HG03103 (cell line): ENCODE measurements around the gene PELI1.
"Not testable (repeated sequence)": the region's sequence is repeated elsewhere in the genome, so short reads cannot be mapped to it uniquely, and the experiment has no call there.

Experiments
- ATAC-seq: cut with Tn5 transposase; IDR thresholded peaks from one replicate; pipeline ENCODE4 v1.9.1; 2021; ENCODE audit warnings: low read depth; ENCODE audit not compliant: unreplicated experiment

The PELI1 gene

GRCh38 chr2:64126601-64127000, 17.6 kb downstream of the PELI1 start:
- ATAC-seq, result no peak

GRCh38 chr2:64124571-64124970, 19.6 kb downstream of the PELI1 start:
- ATAC-seq, result no peak

- no peak for ATAC-seq
These were observed 20.1 kb downstream of the PELI1 start for GRCh38 chr2:64124168-64124567.

GRCh38 chr2:64123740-64124139, 20.5 kb downstream of the PELI1 start:
- no peak for ATAC-seq

- ATAC-seq, result no peak
These were observed 21.9 kb downstream of the PELI1 start for GRCh38 chr2:64122358-64122757.

GRCh38 chr2:64120928-64121327, 23.3 kb downstream of the PELI1 start:
- no peak for ATAC-seq

GRCh38 chr2:64120008-64120407, 24.2 kb downstream of the PELI1 start:
- ATAC-seq, result no peak

GRCh38 chr2:64119369-64119768, 24.9 kb downstream of the PELI1 start:
- ATAC-seq, result no peak

- ATAC-seq, result no peak
These were observed 28.2 kb downstream of the PELI1 start for GRCh38 chr2:64115808-64116598.

- ATAC-seq, result no peak
These were observed 29.3 kb downstream of the PELI1 start for GRCh38 chr2:64114912-64115277.

GRCh38 chr2:64114063-64114911, 29.9 kb downstream of the PELI1 start:
- no peak for ATAC-seq

- no peak for ATAC-seq
These were observed 32.2 kb downstream of the PELI1 start for GRCh38 chr2:64112016-64112415.

- ATAC-seq, result no peak
These were observed 32.8 kb downstream of the PELI1 start for GRCh38 chr2:64111426-64111825.

- no peak for ATAC-seq
These were observed 35.5 kb downstream of the PELI1 start for GRCh38 chr2:64108666-64109241.

- no peak for ATAC-seq
These were observed 37.7 kb downstream of the PELI1 start for GRCh38 chr2:64106481-64106880.

GRCh38 chr2:64105670-64106461, 38.4 kb downstream of the PELI1 start:
- ATAC-seq, result no peak

- no peak for ATAC-seq
These were observed 39.3 kb downstream of the PELI1 start for GRCh38 chr2:64104933-64105332.

- not testable (repeated sequence) for ATAC-seq
These were observed 41.5 kb downstream of the PELI1 start for GRCh38 chr2:64102736-64103135.

- ATAC-seq, result no peak
These were observed 43.1 kb downstream of the PELI1 start for GRCh38 chr2:64101141-64101591.

- not testable (repeated sequence) for ATAC-seq
These were observed 43.6 kb downstream of the PELI1 start for GRCh38 chr2:64100584-64100983.
